Astrocyte of the cerebellum (primary cell): ENCODE results near the gene TMCC2.
"Not testable (repeated sequence)": the region's sequence is repeated elsewhere in the genome, so short reads cannot be mapped to it uniquely, and the experiment has no call there.

ENCODE experiments used
- DNase-seq: peaks from one replicate; pipeline ENCODE4 v3.0.0-alpha.2; 2011; ENCODE audit warnings: low read depth
- H3K4me3 ChIP-seq: 2 replicates; pipeline ENCODE4 v1.5.1; 2011; ENCODE audit warnings: mild to moderate bottlenecking, low read depth, low read length, moderate library complexity
- in situ Hi-C: cut with HindIII; loops from 2 replicates; pipeline ENCODE4 v1.10.0; 2017; ENCODE audit warnings: low sequenced_read_pairs
- TF ChIP-seq, protein P1 (sequence below): IDR thresholded peaks from 2 replicates; pipeline ENCODE4 v1.5.1; 2012; ENCODE audit warnings: low read length, low read depth, moderate library complexity, mild to moderate bottlenecking; ENCODE audit errors: missing control alignments

Gene TMCC2

DNA sequence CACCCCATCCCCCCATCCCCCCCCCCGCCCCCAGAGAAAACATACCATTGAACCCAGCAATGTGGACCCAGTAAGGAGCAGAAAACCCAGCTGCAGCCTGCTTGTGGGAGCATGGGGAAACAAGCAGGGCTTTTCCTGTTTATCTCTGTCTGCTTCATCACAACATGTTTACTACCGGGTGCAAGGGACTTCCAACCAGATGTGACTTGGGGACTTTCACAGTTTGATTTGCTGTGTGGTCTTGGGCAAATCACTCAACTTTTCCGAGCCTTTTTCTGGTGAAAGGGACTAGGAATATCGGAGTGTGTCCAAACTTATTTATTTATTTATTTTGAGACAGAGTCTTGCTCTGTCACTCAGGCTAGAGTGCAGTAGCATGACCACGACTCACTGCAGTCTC is 3.2 kb downstream of the TMCC2 start:
- H3K4me3 ChIP-seq, result no peak overlapping the region
- TF ChIP-seq, protein P1, sequence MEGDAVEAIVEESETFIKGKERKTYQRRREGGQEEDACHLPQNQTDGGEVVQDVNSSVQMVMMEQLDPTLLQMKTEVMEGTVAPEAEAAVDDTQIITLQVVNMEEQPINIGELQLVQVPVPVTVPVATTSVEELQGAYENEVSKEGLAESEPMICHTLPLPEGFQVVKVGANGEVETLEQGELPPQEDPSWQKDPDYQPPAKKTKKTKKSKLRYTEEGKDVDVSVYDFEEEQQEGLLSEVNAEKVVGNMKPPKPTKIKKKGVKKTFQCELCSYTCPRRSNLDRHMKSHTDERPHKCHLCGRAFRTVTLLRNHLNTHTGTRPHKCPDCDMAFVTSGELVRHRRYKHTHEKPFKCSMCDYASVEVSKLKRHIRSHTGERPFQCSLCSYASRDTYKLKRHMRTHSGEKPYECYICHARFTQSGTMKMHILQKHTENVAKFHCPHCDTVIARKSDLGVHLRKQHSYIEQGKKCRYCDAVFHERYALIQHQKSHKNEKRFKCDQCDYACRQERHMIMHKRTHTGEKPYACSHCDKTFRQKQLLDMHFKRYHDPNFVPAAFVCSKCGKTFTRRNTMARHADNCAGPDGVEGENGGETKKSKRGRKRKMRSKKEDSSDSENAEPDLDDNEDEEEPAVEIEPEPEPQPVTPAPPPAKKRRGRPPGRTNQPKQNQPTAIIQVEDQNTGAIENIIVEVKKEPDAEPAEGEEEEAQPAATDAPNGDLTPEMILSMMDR, result no peak
- in situ Hi-C loops, result no loop called here
- DNase-seq, result no peak

DNA sequence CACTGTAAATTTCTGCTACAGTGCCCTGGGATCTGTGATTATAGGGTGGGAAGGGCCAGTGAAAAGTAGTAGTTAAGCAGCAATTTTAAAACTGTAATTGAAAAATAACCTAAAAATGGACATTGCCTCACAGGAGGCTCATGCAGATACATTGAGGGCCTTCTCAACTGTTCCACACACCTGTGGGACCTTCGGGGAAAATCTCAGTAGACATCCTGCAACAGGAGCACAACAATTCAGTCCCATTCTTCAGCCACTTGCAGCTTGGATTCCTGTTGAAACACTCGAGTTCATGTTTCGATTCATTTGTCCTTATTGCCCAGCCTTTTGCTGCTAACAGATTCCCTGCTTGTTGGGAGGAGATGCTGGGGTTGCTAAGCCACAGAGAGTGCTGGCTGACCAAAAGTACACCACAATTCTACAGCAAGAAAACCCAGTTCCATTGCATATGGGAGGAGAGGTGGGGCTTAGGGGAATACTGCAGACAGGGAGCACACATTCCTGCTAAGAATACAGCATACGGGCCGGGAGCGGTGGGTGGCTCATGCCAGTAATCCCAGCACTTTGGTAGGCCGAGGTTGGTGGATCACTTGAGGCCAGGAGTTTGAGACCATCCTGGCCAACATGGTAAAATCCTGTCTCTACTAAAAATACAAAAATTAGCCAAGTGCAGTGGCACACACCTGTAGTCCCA is 4.5 kb downstream of the TMCC2 start:
- TF ChIP-seq, protein P1, result no peak
- no peak overlapping the region for H3K4me3 ChIP-seq
- DNase-seq, result no peak
- in situ Hi-C loops, result no loop called here

DNA sequence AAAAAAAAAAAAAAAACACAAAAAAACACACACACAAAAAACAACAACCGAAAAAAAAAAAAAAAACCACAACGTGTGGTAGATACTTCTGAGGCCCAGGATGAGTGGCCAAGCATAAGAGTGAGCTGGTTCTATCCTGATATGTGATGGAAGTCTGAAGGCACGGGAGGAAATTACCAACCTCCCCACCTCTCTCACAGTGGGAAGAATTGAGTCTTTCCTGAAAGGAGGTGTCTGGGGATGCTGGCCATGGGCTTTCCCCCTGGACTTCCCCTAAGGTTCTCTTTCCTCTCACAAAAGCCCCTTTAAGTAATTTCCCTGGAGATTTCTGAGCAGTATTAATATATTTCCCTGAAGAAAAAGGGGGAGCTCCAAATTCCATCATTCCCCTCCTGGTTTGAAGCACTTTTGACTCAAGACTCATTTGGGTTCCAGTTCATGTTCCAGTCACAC is 5.2 kb downstream of the TMCC2 start:
- no peak for DNase-seq
- TF ChIP-seq, protein P1, result no peak
- H3K4me3 ChIP-seq, result no peak overlapping the region
- in situ Hi-C loops, result no loop called here

DNA sequence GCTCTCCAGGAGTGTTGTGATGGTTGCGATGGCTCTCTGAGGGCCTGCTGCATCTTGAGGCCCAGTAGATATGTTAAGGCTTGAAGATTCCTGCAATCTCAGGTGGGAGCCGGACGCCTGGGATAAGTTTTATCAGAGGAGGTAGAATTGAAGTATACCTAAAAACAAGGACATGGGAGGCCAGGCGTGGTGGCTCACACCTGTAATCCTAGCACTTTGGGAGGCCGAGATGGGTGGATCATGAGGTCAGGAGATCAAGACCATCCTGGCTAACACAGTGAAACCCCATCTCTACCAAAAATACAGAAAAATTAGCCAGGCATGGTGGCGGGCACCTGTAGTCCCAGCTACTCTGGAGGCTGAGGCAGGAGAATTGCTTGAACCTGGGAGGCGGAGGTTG is 6.2 kb downstream of the TMCC2 start:
- H3K4me3 ChIP-seq, DNase-seq, in situ Hi-C loops: not testable (repeated sequence)

DNA sequence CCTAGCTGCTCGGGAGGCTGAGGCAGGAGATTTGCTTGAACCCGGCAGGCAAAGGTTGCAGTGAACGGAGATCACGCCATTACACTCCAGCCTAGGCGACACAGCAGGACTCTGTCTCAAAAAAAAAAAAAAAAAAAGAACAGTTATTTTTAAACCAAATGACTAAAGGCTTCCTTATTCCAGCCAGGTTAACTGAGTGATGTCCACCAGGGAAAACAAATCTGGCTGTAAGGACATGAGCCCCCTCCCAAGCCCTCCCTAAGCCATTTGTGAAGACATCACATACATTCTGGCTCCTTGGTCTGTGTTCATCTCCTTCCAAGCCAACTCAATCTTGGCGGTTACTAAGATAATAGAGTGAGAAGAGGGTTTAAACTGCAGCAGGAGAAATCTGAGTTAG is 8.2 kb downstream of the TMCC2 start:
- no peak overlapping the region for H3K4me3 ChIP-seq
- in situ Hi-C loops, result no loop called here
- DNase-seq, result no peak
- TF ChIP-seq, protein P1, result no peak

DNA sequence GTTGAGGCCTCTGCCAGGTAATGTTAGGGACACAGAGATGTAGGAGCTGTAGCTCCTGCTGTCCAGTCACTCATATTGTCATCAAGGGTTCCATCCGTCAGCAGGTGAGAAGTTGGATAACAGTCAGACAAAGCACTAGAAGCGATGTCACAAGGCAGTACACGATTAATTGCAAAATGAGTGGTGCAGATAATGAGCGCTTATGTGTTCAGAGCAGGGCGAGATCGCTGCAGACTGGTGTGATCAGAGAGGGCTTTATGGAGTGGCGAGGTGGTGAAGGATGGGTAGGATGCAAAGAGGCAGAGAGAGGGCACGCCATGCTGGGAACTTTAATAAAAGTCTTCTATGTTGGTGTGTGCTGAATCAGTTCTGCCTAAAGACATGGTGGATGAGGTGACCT is 8.8 kb downstream of the TMCC2 start:
- no peak for DNase-seq
- no peak overlapping the region for H3K4me3 ChIP-seq
- TF ChIP-seq, protein P1, result no peak
- in situ Hi-C loops, result no loop called here

DNA sequence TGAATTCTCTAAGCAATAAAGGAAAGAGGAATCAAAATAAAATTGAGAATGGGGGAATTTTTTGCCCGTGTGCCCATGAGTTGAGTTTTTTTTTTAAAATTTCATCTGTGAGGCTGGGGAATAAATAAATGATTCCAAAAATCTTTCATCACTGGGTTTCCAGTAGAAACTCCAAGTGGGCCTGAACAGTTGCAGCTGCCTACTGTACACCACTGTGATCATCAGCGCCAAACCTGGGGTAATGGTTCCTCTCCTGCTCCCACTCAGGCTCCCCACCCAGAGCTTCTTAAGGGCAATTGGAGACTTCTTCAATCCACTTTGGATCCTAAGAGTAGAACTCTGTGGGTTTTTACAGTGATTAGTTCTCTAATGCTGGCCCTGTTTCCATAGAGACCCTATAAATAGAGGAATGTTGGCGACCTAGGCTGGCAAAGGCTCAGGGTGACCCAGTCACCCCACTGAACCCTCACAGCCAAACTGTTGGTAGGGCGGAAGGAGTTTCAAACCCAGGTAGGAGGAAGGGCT is 9.3 kb downstream of the TMCC2 start:
- in situ Hi-C loops, result no loop called here
- TF ChIP-seq, protein P1, result no peak
- no peak for DNase-seq
- no peak overlapping the region for H3K4me3 ChIP-seq
